Caco-2 (cell line): Measurements from ENCODE around the gene ASB15. TPM values are rescaled to one million over a fixed set of nuclear protein-coding genes. Genes with fewer than 3 reads are reported as not detected.

ENCODE experiments used
- BruUV-seq: library from RNA; stranded (reverse); fragments of 400-500 nt; replicated peaks from 2 replicates; lab custom pipeline; 2021; lab: Mats Ljungman, UMichigan
- CTCF ChIA-PET: fragments of 300-600 bp; sonication (Branson Sonifier 250); formaldehyde crosslinking; loops from one replicate; lab custom pipeline; 2022; ENCODE audit warnings: antibody characterized with exemption; lab: Charles Lee
- POLR2A ChIA-PET: fragments of 300-600 bp; sonication (Branson Sonifier 250); formaldehyde crosslinking; loops from one replicate; lab custom pipeline; 2022; ENCODE audit warnings: antibody characterized with exemption; lab: Charles Lee
- DNase-seq, 2 experiments: peaks; one replicate each; pipeline versions ENCODE4 v3.0.0 to v3.0.0-alpha.2; 2020 to 2022
- H3K27me3 ChIP-seq: replicated peaks from 2 replicates; pipeline ENCODE4 v1.6.0; 2011; ENCODE audit warnings: low read length; ENCODE audit not compliant: control insufficient read depth, insufficient read depth
- H3K36me3 ChIP-seq: 2 replicates; pipeline ENCODE4 v1.5.1; 2011; ENCODE audit warnings: low read length; ENCODE audit not compliant: control insufficient read depth, insufficient read depth
- H3K4me1 ChIP-seq: fragments of 250-450 bp; sonication (Bioruptor Pico); 2 replicates; pipeline ENCODE4 v1.5.1; 2020; ENCODE audit warnings: mild to moderate bottlenecking
- H3K4me3 ChIP-seq: 2 replicates; pipeline ENCODE4 v1.5.1; 2011; ENCODE audit warnings: low read depth, mild to moderate bottlenecking, control low read depth, low read length
- H3K9me3 ChIP-seq: fragments of 250-450 bp; sonication (Bioruptor Pico); 2 replicates; pipeline ENCODE4 v1.5.1; 2020; ENCODE audit warnings: mild to moderate bottlenecking, moderate library complexity
- H3K27ac Mint-ChIP-seq: one replicate; pipeline ENCODE4 v1.8.0; 2022; ENCODE audit warnings: mixed read lengths; ENCODE audit not compliant: unreplicated experiment
- H3K27me3 Mint-ChIP-seq: one replicate; pipeline ENCODE4 v1.8.0; 2022; ENCODE audit warnings: mixed read lengths; ENCODE audit not compliant: insufficient read depth, unreplicated experiment
- H3K36me3 Mint-ChIP-seq: one replicate; pipeline ENCODE4 v1.8.0; 2022; ENCODE audit warnings: mild to moderate bottlenecking, mixed read lengths; ENCODE audit not compliant: insufficient read depth, unreplicated experiment
- H3K4me1 Mint-ChIP-seq: one replicate; pipeline ENCODE4 v1.8.0; 2022; ENCODE audit warnings: low read depth, mixed read lengths; ENCODE audit not compliant: unreplicated experiment
- H3K4me3 Mint-ChIP-seq: one replicate; pipeline ENCODE4 v1.8.0; 2022; ENCODE audit warnings: mild to moderate bottlenecking, moderate library complexity, mixed read lengths; ENCODE audit not compliant: unreplicated experiment
- H3K9me3 Mint-ChIP-seq: one replicate; pipeline ENCODE4 v1.8.0; 2022; ENCODE audit warnings: mixed read lengths; ENCODE audit not compliant: unreplicated experiment
- CTCF ChIP-seq, 2 experiments: fragments of 200-600 bp in 1 of 2; IDR thresholded peaks; 1 replicate in 1 of 2; 2 replicates in 1 of 2; pipeline versions ENCODE4 v1.5.1 to v1.8.0; 2011 to 2022; ENCODE audit warnings: antibody characterized with exemption in 1 of 2, control low read depth in 1 of 2, inconsistent platforms in 1 of 2, low read depth in 1 of 2, low read length in 1 of 2, mild to moderate bottlenecking in 1 of 2, moderate library complexity in 1 of 2; ENCODE audit not compliant: insufficient read depth in 1 of 2, severe bottlenecking in 1 of 2, unreplicated experiment in 1 of 2
- intact Hi-C: fragments of 100-400 bp; cut with micrococcal nuclease; formaldehyde crosslinking; loops from one replicate; pipeline ENCODE4 v1.10.0; 2022; ENCODE audit not compliant: unreplicated experiment
- total RNA-seq: library from RNA; stranded (reverse); gene quantifications from 2 replicates; pipeline ENCODE4 v1.2.3, GENCODE V29; 2022

The ASB15 gene
- total RNA-seq, 1 experiment from 2014 or later = not detected

GRCh38 chr7:123687727-123688126 is 86.1 kb downstream of the ASB15 start:
- Mint-ChIP-seq H3K4me3 (no peak overlapping the region), H3K9me3 (no peaks in the 10 kb centered on the region), H3K27ac (no peak overlapping the region), H3K4me1 (no peaks in the 10 kb centered on the region), H3K27me3 (no peaks in the 10 kb centered on the region), H3K36me3 (peaks cover 41% of the 10 kb centered on the region)
- BruUV-seq = no TSS peak
- H3K36me3 ChIP-seq = peaks cover 1% of the 10 kb centered on the region; the same call in 1 of the 2 replicates
- H3K9me3 ChIP-seq = no peaks in the 10 kb centered on the region
- no peak for TF ChIP-seq CTCF (IDR thresholded peaks at IDR 0.05; ENCODE audit: insufficient read depth in 1 of 2, low read depth in 1 of 2, low read length in 1 of 2, severe bottlenecking in 1 of 2, unreplicated experiment in 1 of 2)
- peaks cover 6% of the 10 kb centered on the region for H3K4me1 ChIP-seq
- POLR2A ChIA-PET = no interaction called here
- intact Hi-C loops = no loop called here
- no peak overlapping the region for H3K4me3 ChIP-seq
- CTCF ChIA-PET = no interaction called here
- no peaks in the 10 kb centered on the region for H3K27me3 ChIP-seq
- DNase-seq = no peak

Other genes starting within 250 kb of the ASB15 start
- gene IQUB, start 67.2 kb upstream of the ASB15 start, total RNA-seq = 0.35 and 0.39 TPM in 2 replicates
- 87.9 and 88.9 TPM in 2 replicates for gene NDUFA5, start 44.0 kb upstream of the ASB15 start, total RNA-seq
- gene LMOD2, start 54.0 kb downstream of the ASB15 start, total RNA-seq = not detected in 2 replicates
- gene WASL, start 147.2 kb downstream of the ASB15 start, total RNA-seq = 42.3 TPM in 2 replicates
- gene HYAL4, start 243.3 kb downstream of the ASB15 start, total RNA-seq = 0.14 and 0.68 TPM in 2 replicates